Measurements from ENCODE around the gene DMD. TPM values are rescaled to one million over a fixed set of nuclear protein-coding genes. Genes with fewer than 3 reads are reported as not detected.

Gene DMD
- total and polyA plus RNA-seq, 2 of the 8 experiments (the other 6 are each of a cell fraction or from before 2014, with no cell fraction given) = 4.8 to 7.4 TPM

- TF ChIP-seq KDM4A (IDR thresholded peaks at IDR 0.05; ENCODE audit: low read depth, low read length, severe bottlenecking) (no peak), SIX5 (IDR thresholded peaks at IDR 0.05; ENCODE audit: low read depth, low read length) (no peak), EZH2 (IDR thresholded peaks at IDR 0.05; ENCODE audit: low read depth, low read length, severe bottlenecking) (no peak), MAFK (IDR thresholded peaks at IDR 0.05; ENCODE audit: low read depth, low read length) (no peak)
- TF ChIP-seq, protein P1, sequence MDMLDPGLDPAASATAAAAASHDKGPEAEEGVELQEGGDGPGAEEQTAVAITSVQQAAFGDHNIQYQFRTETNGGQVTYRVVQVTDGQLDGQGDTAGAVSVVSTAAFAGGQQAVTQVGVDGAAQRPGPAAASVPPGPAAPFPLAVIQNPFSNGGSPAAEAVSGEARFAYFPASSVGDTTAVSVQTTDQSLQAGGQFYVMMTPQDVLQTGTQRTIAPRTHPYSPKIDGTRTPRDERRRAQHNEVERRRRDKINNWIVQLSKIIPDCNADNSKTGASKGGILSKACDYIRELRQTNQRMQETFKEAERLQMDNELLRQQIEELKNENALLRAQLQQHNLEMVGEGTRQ (IDR thresholded peaks at IDR 0.05; ENCODE audit: low read length) = no peak
These were observed 2009.8 kb downstream of the DMD start (continued) for GRCh38 chrX:31201503-31201902.

All from H1 (cell line).